ENCODE results near the gene ZFP69. TPM values are rescaled to one million over a fixed set of nuclear protein-coding genes. Genes with fewer than 3 reads are reported as not detected.
A peak's percentile ranks its signal among the peaks of the same experiment; 100 is the strongest.

Gene ZFP69
- total RNA-seq, 1 donor from 2014 or later = 8.9 TPM

GRCh38 chr1:40439247-40439646 is 37.8 kb upstream of the ZFP69 start:
- DNase-seq (ENCODE audit: low spot score) = no peak
- H3K9me3 ChIP-seq (ENCODE audit: low read depth) = no peaks in the 10 kb centered on the region

GRCh38 chr1:40449684-40450494 is 27.2 kb upstream of the ZFP69 start, which contains the start of gene ZFP69B:
TSS of gene ZFP69B (plus strand) at chr1:40450476. CDS start at chr1:40450962, 486 bp downstream.
- peak within 1 kb of the TSS; percentile 90 for H3K4me3 Mint-ChIP-seq
- no peak for TF ChIP-seq EZH2 (IDR thresholded peaks at IDR 0.05)
- peaks cover 13% of the 10 kb centered on the region for H3K4me1 Mint-ChIP-seq
- H3K36me3 Mint-ChIP-seq = peaks cover 43% of the 10 kb centered on the region
- H3K4me2 ChIP-seq = peak within 1 kb of the TSS; percentile 92
- H2AFZ ChIP-seq (replicated peaks) = peak within 1 kb of the TSS; percentile 74
- peaks cover 12% of the 10 kb centered on the region for H3K36me3 ChIP-seq
- peaks cover 7% of the 10 kb centered on the region for H3K4me1 ChIP-seq
- H3K9ac ChIP-seq = peak within 1 kb of the TSS; percentile 54
- H4K20me1 ChIP-seq (ENCODE audit: low read depth) = no peaks in the 10 kb centered on the region
- H3K4me3 ChIP-seq = peak within 1 kb of the TSS; percentile 74
- H3K27me3 ChIP-seq = no peaks in the 10 kb centered on the region
- peak; percentile 97 for DNase-seq (ENCODE audit: low spot score)
- peak within 1 kb of the TSS; percentile 93 for H3K27ac Mint-ChIP-seq
- peaks cover 21% of the 10 kb centered on the region for H3F3A ChIP-seq (ENCODE audit: low read depth)
- peaks cover 5% of the 10 kb centered on the region for H3K27me3 Mint-ChIP-seq (ENCODE audit: insufficient read depth, low read depth)
- H3K9me3 ChIP-seq (ENCODE audit: low read depth) = no peaks in the 10 kb centered on the region
- peak within 1 kb of the TSS; percentile 93 for H3K27ac ChIP-seq
- H3K79me2 ChIP-seq (ENCODE audit: low read depth) = peaks cover 33% of the 10 kb centered on the region
- H3K9me3 Mint-ChIP-seq = peaks cover 48% of the 10 kb centered on the region

More at GRCh38 chr1:40439247-40439646, 37.8 kb upstream of the ZFP69 start:
- Histone ChIP-seq H3K27me3 (no peaks in the 10 kb centered on the region), H3K4me3 (no peak overlapping the region), H3K4me2 (no peak overlapping the region), H3F3A (ENCODE audit: low read depth) (no peaks in the 10 kb centered on the region), H3K4me1 (no peaks in the 10 kb centered on the region), H3K27ac (no peak overlapping the region), H3K9ac (no peak overlapping the region), H3K79me2 (ENCODE audit: low read depth) (no peaks in the 10 kb centered on the region), H3K36me3 (no peaks in the 10 kb centered on the region), H2AFZ (replicated peaks) (no peak overlapping the region), H4K20me1 (ENCODE audit: low read depth) (no peaks in the 10 kb centered on the region)
- Mint-ChIP-seq H3K27ac (no peak overlapping the region), H3K36me3 (no peaks in the 10 kb centered on the region), H3K9me3 (no peaks in the 10 kb centered on the region), H3K27me3 (ENCODE audit: insufficient read depth, low read depth) (no peaks in the 10 kb centered on the region), H3K4me1 (no peaks in the 10 kb centered on the region), H3K4me3 (no peak overlapping the region)
- TF ChIP-seq EZH2 (IDR thresholded peaks at IDR 0.05) = no peak
- TF ChIP-seq EZH2phosphoT487 (IDR thresholded peaks at IDR 0.05) = no peak
- no peak for TF ChIP-seq CTCF (IDR thresholded peaks at IDR 0.05)

- Mint-ChIP-seq H3K27me3 (ENCODE audit: insufficient read depth, low read depth) (peaks cover 5% of the 10 kb centered on the region), H3K27ac (peak overlapping the region; percentile 88), H3K9me3 (peaks cover 56% of the 10 kb centered on the region), H3K4me1 (peaks cover 13% of the 10 kb centered on the region), H3K36me3 (peaks cover 51% of the 10 kb centered on the region), H3K4me3 (peak overlapping the region; percentile 90)
- H3K4me2 ChIP-seq = peak overlapping the region; percentile 92
- peak; percentile 22 for DNase-seq (ENCODE audit: low spot score)
- peaks cover 21% of the 10 kb centered on the region for H3F3A ChIP-seq (ENCODE audit: low read depth)
- H3K9me3 ChIP-seq (ENCODE audit: low read depth) = no peaks in the 10 kb centered on the region
- peak overlapping the region; percentile 74 for H3K4me3 ChIP-seq
- H2AFZ ChIP-seq (replicated peaks) = peak overlapping the region; percentile 74
- no peaks in the 10 kb centered on the region for H4K20me1 ChIP-seq (ENCODE audit: low read depth)
- H3K27ac ChIP-seq = peak overlapping the region; percentile 93
- peaks cover 7% of the 10 kb centered on the region for H3K4me1 ChIP-seq
- peaks cover 19% of the 10 kb centered on the region for H3K36me3 ChIP-seq
- H3K79me2 ChIP-seq (ENCODE audit: low read depth) = peaks cover 33% of the 10 kb centered on the region
- H3K9ac ChIP-seq = peak overlapping the region; percentile 54
- TF ChIP-seq CTCF (IDR thresholded peaks at IDR 0.05) (no peak), EZH2phosphoT487 (IDR thresholded peaks at IDR 0.05) (no peak), EZH2 (IDR thresholded peaks at IDR 0.05) (no peak)
- no peaks in the 10 kb centered on the region for H3K27me3 ChIP-seq
These were observed 26.4 kb upstream of the ZFP69 start for GRCh38 chr1:40450495-40451237.
